H1 (cell line): Measurements from ENCODE around the gene SNRPD3. TPM values are rescaled to one million over a fixed set of nuclear protein-coding genes. Genes with fewer than 3 reads are reported as not detected.
A peak's percentile ranks its signal among the peaks of the same experiment; 100 is the strongest.

Source experiments
- CHD7 ChIP-seq: fragments of 300-600 bp; sonication (generic); IDR thresholded peaks from 2 replicates; pipeline ENCODE4 v1.7.1; 2012; ENCODE audit warnings: low read length, moderate library complexity, mild to moderate bottlenecking, inconsistent platforms; ENCODE audit not compliant: insufficient replicate concordance
- NANOG ChIP-seq: IDR thresholded peaks from 2 replicates; pipeline ENCODE4 v1.6.1; 2011; ENCODE audit warnings: low read length, low read depth, mild to moderate bottlenecking, inconsistent platforms; ENCODE audit not compliant: insufficient read depth, poor library complexity, severe bottlenecking
- NRF1 ChIP-seq: IDR thresholded peaks from 2 replicates; pipeline ENCODE4 v1.6.1; 2011; ENCODE audit warnings: mild to moderate bottlenecking, low read depth, low read length, improper control_type of control experiment
- POLR2AphosphoS5 ChIP-seq: IDR thresholded peaks from 2 replicates; pipeline ENCODE4 v1.6.1; 2011; ENCODE audit warnings: low read depth, low read length
- RAD21 ChIP-seq, 2 experiments: IDR thresholded peaks in 1 of 2; conservative IDR thresholded peaks in 1 of 2; 2 replicates each; pipeline ENCODE4 v1.6.1; 2011; ENCODE audit warnings: low read depth in 2 of 2, low read length in 2 of 2, improper control_type of control experiment in 1 of 2, inconsistent platforms in 1 of 2, mild to moderate bottlenecking in 1 of 2, moderate library complexity in 1 of 2
- RBBP5 ChIP-seq: IDR thresholded peaks from 2 replicates; pipeline ENCODE4 v1.7.1; 2012; ENCODE audit warnings: low read depth, mild to moderate bottlenecking, inconsistent platforms, low read length, moderate library complexity, borderline replicate concordance
- RNF2 ChIP-seq: fragments of 200-900, 300-1000 bp; sonication (generic); IDR thresholded peaks from 2 replicates; pipeline ENCODE4 v1.7.1; 2016; ENCODE audit warnings: borderline replicate concordance, low read depth, mild to moderate bottlenecking, antibody characterized with exemption, low read length; ENCODE audit not compliant: poor library complexity, severe bottlenecking; ENCODE audit errors: missing control alignments
- SRF ChIP-seq: IDR thresholded peaks from 2 replicates; pipeline ENCODE4 v1.6.1; 2011; ENCODE audit warnings: mild to moderate bottlenecking, low read depth, low read length, moderate library complexity
- TEAD4 ChIP-seq: IDR thresholded peaks from 2 replicates; pipeline ENCODE4 v1.6.1; 2012; ENCODE audit warnings: low read depth, low read length, inconsistent platforms, mixed read lengths
- USF2 ChIP-seq: IDR thresholded peaks from 2 replicates; pipeline ENCODE4 v1.6.1; 2011; ENCODE audit warnings: low read length, improper control_type of control experiment
- polyA plus RNA-seq, 7 experiments: library from polyadenylated mRNA; depleted of rRNA in 3 of 7; stranded (reverse) in 5 of 7; unstranded in 2 of 7; fragments of >200 nt in 5 of 7; fragments of 200-250 nt in 2 of 7; gene quantifications; 1 replicate in 5 of 7; 2 replicates in 1 of 7; 4 replicates in 1 of 7; pipeline versions ENCODE4 v1.2.1 to v1.2.3, GENCODE V29; 2011 to 2013; ENCODE audit warnings: missing spikeins in 2 of 7, mixed read lengths in 2 of 7
- total RNA-seq: library from RNA; stranded (reverse); fragmentation: NEBNext Ultra II Directional; extraction: Animal tissue kit (Norgen Biotek cat#: 25700); gene quantifications from 2 replicates; pipeline ENCODE4 v1.2.1, GENCODE V29; 2021

Gene SNRPD3
- total and polyA plus RNA-seq, 2 of the 8 experiments (the other 6 are each of a cell fraction or from before 2014, with no cell fraction given), result 200 to 455 TPM

GRCh38 chr22:24507716-24508115 is 48.1 kb upstream of the SNRPD3 start (continued):
- TF ChIP-seq CHD7 (no peak), SRF (no peak), RAD21 (IDR thresholded peaks at IDR 0.05 in 1 of 2, conservative IDR thresholded peaks at IDR 0.05 in 1 of 2; ENCODE audit: low read depth in 2 of 2, low read length in 2 of 2) (peak in 1 of 2 experiments; percentile 42; a peak in 2 of 4 replicates), POLR2AphosphoS5 (no peak), TEAD4 (no peak), USF2 (no peak), RNF2 (no peak), NRF1 (no peak), NANOG (no peak), RBBP5 (no peak)
